Brain microvascular endothelial cell (primary cell): Measurements from ENCODE around the gene FTCDNL1.

Experiments
- DNase-seq: peaks from one replicate; pipeline ENCODE4 v3.0.0-alpha.2; 2020
- H3K27ac ChIP-seq: fragments of 250-450 bp; sonication (Bioruptor Pico); 2 replicates; pipeline ENCODE4 v1.5.1; 2020; ENCODE audit warnings: mild to moderate bottlenecking, moderate library complexity
- H3K27me3 ChIP-seq: fragments of 250-450 bp; sonication (Bioruptor Pico); replicated peaks from 2 replicates; pipeline ENCODE4 v1.5.1; 2020; ENCODE audit warnings: mild to moderate bottlenecking
- H3K36me3 ChIP-seq: fragments of 250-450 bp; sonication (Bioruptor Pico); replicated peaks from 2 replicates; pipeline ENCODE4 v1.5.1; 2020; ENCODE audit warnings: mild to moderate bottlenecking
- H3K4me3 ChIP-seq: 2 replicates; pipeline ENCODE4 v1.5.1; 2011; ENCODE audit warnings: low read depth, mild to moderate bottlenecking, control low read depth, low read length, moderate library complexity
- CTCF ChIP-seq: IDR thresholded peaks from 2 replicates; pipeline ENCODE4 v1.5.1; 2011; ENCODE audit warnings: low read depth, mild to moderate bottlenecking, moderate library complexity, low read length, control low read depth, inconsistent platforms; ENCODE audit errors: missing control alignments
- in situ Hi-C: cut with HindIII; loops from 2 replicates; pipeline ENCODE4 v1.10.0; 2017; ENCODE audit warnings: low sequenced_read_pairs, low pct_ligation_motif_present

The FTCDNL1 gene

GRCh38 chr2:199850718-199851500 is at the start of gene FTCDNL1:
FTCDNL1 (minus strand) TSS chr2:199851192; CDS start chr2:199848962, 2,230 bp downstream.
- H3K27ac ChIP-seq = no peak within 1 kb of the TSS
- H3K36me3 ChIP-seq = no peaks in the 10 kb centered on the region
- TF ChIP-seq CTCF = peak; percentile 76
- in situ Hi-C loops = no loop called here
- peaks cover 4% of the 10 kb centered on the region for H3K27me3 ChIP-seq
- H3K4me3 ChIP-seq = peak within 1 kb of the TSS; percentile 64
- DNase-seq = peak; percentile 25

- no peak for DNase-seq
- Histone ChIP-seq H3K4me3 (no peak overlapping the region), H3K27ac (no peak overlapping the region)
Measured at GRCh38 chr2:199896617-199897016, 45.6 kb upstream of the FTCDNL1 start.

GRCh38 chr2:199895406-199895805 is 44.4 kb upstream of the FTCDNL1 start:
- no peaks in the 10 kb centered on the region for H3K36me3 ChIP-seq
- no peak overlapping the region for H3K4me3 ChIP-seq
- DNase-seq = no peak
- in situ Hi-C loops = no loop called here
- no peaks in the 10 kb centered on the region for H3K27me3 ChIP-seq
- no peak for TF ChIP-seq CTCF
- H3K27ac ChIP-seq = no peak overlapping the region

More at GRCh38 chr2:199896617-199897016, 45.6 kb upstream of the FTCDNL1 start:
- TF ChIP-seq CTCF = no peak
- Histone ChIP-seq H3K36me3 (no peaks in the 10 kb centered on the region), H3K27me3 (no peaks in the 10 kb centered on the region)
- in situ Hi-C loops = no loop called here

GRCh38 chr2:199883474-199884212 is 32.7 kb upstream of the FTCDNL1 start:
- Histone ChIP-seq H3K36me3 (no peaks in the 10 kb centered on the region), H3K27me3 (no peaks in the 10 kb centered on the region), H3K27ac (no peak overlapping the region), H3K4me3 (no peak overlapping the region)
- in situ Hi-C loops = no loop called here
- DNase-seq = no peak
- TF ChIP-seq CTCF = no peak

- H3K36me3 ChIP-seq = no peaks in the 10 kb centered on the region
- no peak for DNase-seq
- no peak for TF ChIP-seq CTCF
- no peaks in the 10 kb centered on the region for H3K27me3 ChIP-seq
- in situ Hi-C loops = no loop called here
- no peak overlapping the region for H3K27ac ChIP-seq
- no peak overlapping the region for H3K4me3 ChIP-seq
Measured at GRCh38 chr2:199882667-199883066, 31.7 kb upstream of the FTCDNL1 start.
